Stomach (tissue), 4 donors: ENCODE results near the gene PLEKHD1.

Experiments used
- POLR2A ChIP-seq, 4 donors: fragments of 450-650 bp; IDR thresholded peaks; one replicate each; pipeline ENCODE4 v1.6.1; 2016; ENCODE audit warnings: antibody characterized with exemption in 4 of 4, control low read depth in 2 of 4, mild to moderate bottlenecking in 1 of 4, moderate library complexity in 1 of 4
- POLR2AphosphoS5 ChIP-seq, 3 donors: sonication (generic); formaldehyde crosslinking; IDR thresholded peaks; one replicate each; pipeline ENCODE4 v1.6.1; 2016; ENCODE audit warnings: antibody characterized with exemption in 3 of 3
- TF ChIP-seq, protein P1 (sequence below), 7 experiments: fragments of 450-650 bp in 4 of 7; fragments of 200-600 bp in 3 of 7; sonication (generic) in 3 of 7; IDR thresholded peaks; one replicate each; pipeline ENCODE4 v1.5.1; 2016 to 2019; ENCODE audit warnings: antibody characterized with exemption in 7 of 7, control low read depth in 2 of 7, mild to moderate bottlenecking in 1 of 7

DNA sequence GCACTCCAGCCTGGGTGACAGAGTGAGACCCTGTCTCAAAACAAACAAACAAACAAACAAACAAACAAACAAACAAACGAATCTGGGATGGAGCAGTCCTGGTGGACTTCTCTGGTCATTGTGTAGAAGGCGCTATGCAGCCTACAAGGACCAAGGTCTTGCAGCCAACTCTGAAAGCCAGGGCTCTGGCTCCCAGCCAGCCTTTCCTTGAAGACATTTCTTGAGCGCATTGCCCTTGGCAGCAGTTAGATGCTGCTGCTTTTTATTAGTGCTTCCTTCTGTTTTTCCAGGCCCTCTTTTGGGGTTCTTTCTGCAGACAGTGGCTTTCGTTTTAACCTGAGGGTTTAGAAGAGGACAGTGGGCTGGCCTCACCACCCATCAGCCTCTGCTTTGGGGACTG, 70.0 kb downstream of the PLEKHD1 start:
- TF ChIP-seq POLR2A (IDR thresholded peaks at IDR 0.05) (no peak), POLR2AphosphoS5 (IDR thresholded peaks at IDR 0.05) (no peak)
- TF ChIP-seq, protein P1, sequence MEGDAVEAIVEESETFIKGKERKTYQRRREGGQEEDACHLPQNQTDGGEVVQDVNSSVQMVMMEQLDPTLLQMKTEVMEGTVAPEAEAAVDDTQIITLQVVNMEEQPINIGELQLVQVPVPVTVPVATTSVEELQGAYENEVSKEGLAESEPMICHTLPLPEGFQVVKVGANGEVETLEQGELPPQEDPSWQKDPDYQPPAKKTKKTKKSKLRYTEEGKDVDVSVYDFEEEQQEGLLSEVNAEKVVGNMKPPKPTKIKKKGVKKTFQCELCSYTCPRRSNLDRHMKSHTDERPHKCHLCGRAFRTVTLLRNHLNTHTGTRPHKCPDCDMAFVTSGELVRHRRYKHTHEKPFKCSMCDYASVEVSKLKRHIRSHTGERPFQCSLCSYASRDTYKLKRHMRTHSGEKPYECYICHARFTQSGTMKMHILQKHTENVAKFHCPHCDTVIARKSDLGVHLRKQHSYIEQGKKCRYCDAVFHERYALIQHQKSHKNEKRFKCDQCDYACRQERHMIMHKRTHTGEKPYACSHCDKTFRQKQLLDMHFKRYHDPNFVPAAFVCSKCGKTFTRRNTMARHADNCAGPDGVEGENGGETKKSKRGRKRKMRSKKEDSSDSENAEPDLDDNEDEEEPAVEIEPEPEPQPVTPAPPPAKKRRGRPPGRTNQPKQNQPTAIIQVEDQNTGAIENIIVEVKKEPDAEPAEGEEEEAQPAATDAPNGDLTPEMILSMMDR (IDR thresholded peaks at IDR 0.05), result no peak
